ENCODE results near the gene TGIF2.

- TF ChIP-seq EHMT2 (IDR thresholded peaks at IDR 0.05) (no peak), CTCF (IDR thresholded peaks at IDR 0.05 in 2 of 3, conservative IDR thresholded peaks at IDR 0.05 in 1 of 3; ENCODE audit: insufficient read depth in 2 of 3, low read depth in 1 of 3, low read length in 3 of 3) (no peak), MYC (IDR thresholded peaks at IDR 0.05; ENCODE audit: low read depth, low read length) (no peak), MYC (CRISPR knock-in tag; IDR thresholded peaks at IDR 0.05; ENCODE audit: borderline replicate concordance, low read depth) (no peak), ZNF384 (IDR thresholded peaks at IDR 0.05; ENCODE audit: low read depth, low read length) (no peak), HDGF (IDR thresholded peaks at IDR 0.05) (no peak), BRF1 (IDR thresholded peaks at IDR 0.05; ENCODE audit: borderline replicate concordance, extremely low read depth, insufficient read length) (no peak), RFX5 (IDR thresholded peaks at IDR 0.05; ENCODE audit: low read depth, low read length) (no peak), ZNF212 (CRISPR knock-in tag; IDR thresholded peaks at IDR 0.05) (no peak), CBFB (CRISPR knock-in tag; IDR thresholded peaks at IDR 0.05) (no peak)
- TF ChIP-seq, protein P1, sequence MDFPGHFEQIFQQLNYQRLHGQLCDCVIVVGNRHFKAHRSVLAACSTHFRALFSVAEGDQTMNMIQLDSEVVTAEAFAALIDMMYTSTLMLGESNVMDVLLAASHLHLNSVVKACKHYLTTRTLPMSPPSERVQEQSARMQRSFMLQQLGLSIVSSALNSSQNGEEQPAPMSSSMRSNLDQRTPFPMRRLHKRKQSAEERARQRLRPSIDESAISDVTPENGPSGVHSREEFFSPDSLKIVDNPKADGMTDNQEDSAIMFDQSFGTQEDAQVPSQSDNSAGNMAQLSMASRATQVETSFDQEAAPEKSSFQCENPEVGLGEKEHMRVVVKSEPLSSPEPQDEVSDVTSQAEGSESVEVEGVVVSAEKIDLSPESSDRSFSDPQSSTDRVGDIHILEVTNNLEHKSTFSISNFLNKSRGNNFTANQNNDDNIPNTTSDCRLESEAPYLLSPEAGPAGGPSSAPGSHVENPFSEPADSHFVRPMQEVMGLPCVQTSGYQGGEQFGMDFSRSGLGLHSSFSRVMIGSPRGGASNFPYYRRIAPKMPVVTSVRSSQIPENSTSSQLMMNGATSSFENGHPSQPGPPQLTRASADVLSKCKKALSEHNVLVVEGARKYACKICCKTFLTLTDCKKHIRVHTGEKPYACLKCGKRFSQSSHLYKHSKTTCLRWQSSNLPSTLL (IDR thresholded peaks at IDR 0.05) = no peak
- TF ChIP-seq, protein P2, sequence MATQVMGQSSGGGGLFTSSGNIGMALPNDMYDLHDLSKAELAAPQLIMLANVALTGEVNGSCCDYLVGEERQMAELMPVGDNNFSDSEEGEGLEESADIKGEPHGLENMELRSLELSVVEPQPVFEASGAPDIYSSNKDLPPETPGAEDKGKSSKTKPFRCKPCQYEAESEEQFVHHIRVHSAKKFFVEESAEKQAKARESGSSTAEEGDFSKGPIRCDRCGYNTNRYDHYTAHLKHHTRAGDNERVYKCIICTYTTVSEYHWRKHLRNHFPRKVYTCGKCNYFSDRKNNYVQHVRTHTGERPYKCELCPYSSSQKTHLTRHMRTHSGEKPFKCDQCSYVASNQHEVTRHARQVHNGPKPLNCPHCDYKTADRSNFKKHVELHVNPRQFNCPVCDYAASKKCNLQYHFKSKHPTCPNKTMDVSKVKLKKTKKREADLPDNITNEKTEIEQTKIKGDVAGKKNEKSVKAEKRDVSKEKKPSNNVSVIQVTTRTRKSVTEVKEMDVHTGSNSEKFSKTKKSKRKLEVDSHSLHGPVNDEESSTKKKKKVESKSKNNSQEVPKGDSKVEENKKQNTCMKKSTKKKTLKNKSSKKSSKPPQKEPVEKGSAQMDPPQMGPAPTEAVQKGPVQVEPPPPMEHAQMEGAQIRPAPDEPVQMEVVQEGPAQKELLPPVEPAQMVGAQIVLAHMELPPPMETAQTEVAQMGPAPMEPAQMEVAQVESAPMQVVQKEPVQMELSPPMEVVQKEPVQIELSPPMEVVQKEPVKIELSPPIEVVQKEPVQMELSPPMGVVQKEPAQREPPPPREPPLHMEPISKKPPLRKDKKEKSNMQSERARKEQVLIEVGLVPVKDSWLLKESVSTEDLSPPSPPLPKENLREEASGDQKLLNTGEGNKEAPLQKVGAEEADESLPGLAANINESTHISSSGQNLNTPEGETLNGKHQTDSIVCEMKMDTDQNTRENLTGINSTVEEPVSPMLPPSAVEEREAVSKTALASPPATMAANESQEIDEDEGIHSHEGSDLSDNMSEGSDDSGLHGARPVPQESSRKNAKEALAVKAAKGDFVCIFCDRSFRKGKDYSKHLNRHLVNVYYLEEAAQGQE (IDR thresholded peaks at IDR 0.05; ENCODE audit: borderline replicate concordance) = no peak
- TF ChIP-seq, protein P2 (CRISPR knock-in tag; IDR thresholded peaks at IDR 0.05; ENCODE audit: low read depth) = no peak
Observed at GRCh38 chr20:36593347-36593929, 20.0 kb downstream of the TGIF2 start.

Measured in K562 (cell line).